H1 (cell line): Measurements from ENCODE around the gene SLC30A5. TPM values are rescaled to one million over a fixed set of nuclear protein-coding genes. Genes with fewer than 3 reads are reported as not detected.

Experiments used
- CTCF ChIA-PET: fragments of 300-600 bp; sonication (Branson Sonifier 250); formaldehyde crosslinking; loops from one replicate; lab custom pipeline; 2021; ENCODE audit not compliant: partially characterized antibody; lab: Charles Lee
- POLR2A ChIA-PET: fragments of 300-600 bp; sonication (Branson Sonifier 250); formaldehyde crosslinking; loops from one replicate; lab custom pipeline; 2021; ENCODE audit warnings: inconsistent platforms; ENCODE audit not compliant: partially characterized antibody; lab: Charles Lee
- DNase-seq, 2 experiments: peaks; one replicate each; pipeline versions ENCODE4 v3.0.0 to v3.0.0-alpha.2; 2010 to 2022; ENCODE audit warnings: low spot score in 2 of 2, low read depth in 1 of 2, mixed read lengths in 1 of 2
- FAIRE-seq: peaks from 2 replicates; lab custom pipeline; 2011; peaks lifted over from hg19 to GRCh38; lab: Jason Lieb, UNC
- H2AFZ ChIP-seq: 2 replicates; pipeline ENCODE4 v1.8.1; 2012; ENCODE audit warnings: low read length, inconsistent platforms
- H2AK5ac ChIP-seq: 2 replicates; pipeline ENCODE4 v1.6.1; 2013; ENCODE audit warnings: low read depth, low read length
- H2BK120ac ChIP-seq: replicated peaks from 2 replicates; pipeline ENCODE3; 2013; ENCODE audit warnings: low read depth, low read length, inconsistent platforms
- H2BK12ac ChIP-seq: 2 replicates; pipeline ENCODE4 v1.6.1; 2013; ENCODE audit warnings: low read depth, low read length
- H2BK15ac ChIP-seq: 2 replicates; pipeline ENCODE4 v1.6.1; 2013; ENCODE audit warnings: low read length
- H2BK20ac ChIP-seq: 2 replicates; pipeline ENCODE4 v1.6.1; 2013; ENCODE audit warnings: low read length
- H2BK5ac ChIP-seq: 2 replicates; pipeline ENCODE4 v1.6.1; 2013; ENCODE audit warnings: low read depth, low read length
- H3K14ac ChIP-seq: 2 replicates; pipeline ENCODE4 v1.6.1; 2013; ENCODE audit warnings: inconsistent platforms; ENCODE audit not compliant: insufficient read length
- H3K18ac ChIP-seq: 2 replicates; pipeline ENCODE4 v1.6.1; 2013; ENCODE audit warnings: low read length; ENCODE audit errors: extremely low read depth
- H3K23ac ChIP-seq: 2 replicates; pipeline ENCODE4 v1.6.1; 2013; ENCODE audit warnings: inconsistent platforms; ENCODE audit not compliant: insufficient read length
- H3K23me2 ChIP-seq: 2 replicates; pipeline ENCODE4 v1.6.1; 2013; ENCODE audit warnings: low read depth, low read length
- H3K27ac ChIP-seq: 2 replicates; pipeline ENCODE4 v1.6.1; 2011; ENCODE audit warnings: low read depth, low read length, inconsistent platforms
- H3K27me3 ChIP-seq, 4 experiments: replicated peaks in 1 of 4; 1 replicate in 1 of 4; 2 replicates in 3 of 4; pipeline versions ENCODE4 v1.6.1 to v1.8.1; 2011 to 2013; ENCODE audit warnings: low read length in 3 of 4, mild to moderate bottlenecking in 3 of 4, inconsistent platforms in 2 of 4, mixed read lengths in 2 of 4, moderate library complexity in 1 of 4; ENCODE audit not compliant: control insufficient read depth in 3 of 4, insufficient read depth in 3 of 4; ENCODE audit errors: extremely low read depth in 1 of 4
- H3K36me3 ChIP-seq, 4 experiments: 2 replicates each; pipeline versions ENCODE4 v1.6.1 to v1.8.1; 2011 to 2013; ENCODE audit warnings: mild to moderate bottlenecking in 4 of 4, low read length in 3 of 4, moderate library complexity in 2 of 4, control low read depth in 1 of 4, inconsistent platforms in 1 of 4; ENCODE audit not compliant: insufficient read depth in 4 of 4, control insufficient read depth in 2 of 4
- H3K4ac ChIP-seq: replicated peaks from 2 replicates; pipeline ENCODE3; 2013; ENCODE audit warnings: low read length, low read depth, mixed read lengths, inconsistent platforms; ENCODE audit not compliant: insufficient read length
- H3K4me1 ChIP-seq, 4 experiments: replicated peaks in 1 of 4; 1 replicate in 1 of 4; 2 replicates in 3 of 4; pipeline versions ENCODE4 v1.6.1 to v1.8.1; 2011 to 2013; ENCODE audit warnings: low read length in 3 of 4, inconsistent platforms in 2 of 4, mixed read lengths in 1 of 4; ENCODE audit not compliant: insufficient read depth in 4 of 4, control insufficient read depth in 3 of 4
- H3K4me2 ChIP-seq, 2 experiments: 2 replicates each; pipeline versions ENCODE4 v1.6.1 to v1.8.1; 2011 to 2013; ENCODE audit warnings: low read depth in 2 of 2, low read length in 2 of 2, control low read depth in 1 of 2, inconsistent platforms in 1 of 2, mild to moderate bottlenecking in 1 of 2; ENCODE audit not compliant: insufficient read depth in 1 of 2
- H3K4me3 ChIP-seq, 4 experiments: fragments of 200-600, 300-600 bp in 1 of 4; sonication (generic), shearing (Covaris generic), sonication (Bioruptor Twin) in 1 of 4; 2 replicates each; pipeline versions ENCODE4 v1.5.1 to v1.8.1; 2011 to 2016; ENCODE audit warnings: low read length in 4 of 4, low read depth in 3 of 4, control low read depth in 2 of 4, inconsistent platforms in 2 of 4, mild to moderate bottlenecking in 2 of 4, mixed read lengths in 1 of 4, moderate library complexity in 1 of 4; ENCODE audit not compliant: insufficient read depth in 2 of 4; ENCODE audit errors: extremely low read depth in 1 of 4
- H3K56ac ChIP-seq: replicated peaks from 2 replicates; pipeline ENCODE3; 2013; ENCODE audit warnings: low read depth, mild to moderate bottlenecking, mixed read lengths, low read length, inconsistent platforms; ENCODE audit not compliant: insufficient read length
- H3K79me1 ChIP-seq: 2 replicates; pipeline ENCODE4 v1.6.1; 2013; ENCODE audit warnings: low read depth, low read length, control low read depth
- H3K79me2 ChIP-seq, 2 experiments: 2 replicates each; pipeline versions ENCODE4 v1.6.1 to v1.8.1; 2012 to 2013; ENCODE audit warnings: low read length in 2 of 2, mild to moderate bottlenecking in 2 of 2, inconsistent platforms in 1 of 2; ENCODE audit not compliant: insufficient read depth in 2 of 2, control insufficient read depth in 1 of 2
- H3K9ac ChIP-seq, 4 experiments: replicated peaks in 1 of 4; 1 replicate in 1 of 4; 2 replicates in 3 of 4; pipeline versions ENCODE4 v1.6.1 to v1.8.1; 2011 to 2013; ENCODE audit warnings: low read depth in 3 of 4, low read length in 3 of 4, control low read depth in 2 of 4, mild to moderate bottlenecking in 2 of 4, moderate library complexity in 2 of 4, inconsistent platforms in 1 of 4; ENCODE audit errors: extremely low read depth in 1 of 4
- H3K9me3 ChIP-seq, 2 experiments: 2 replicates each; pipeline versions ENCODE4 v1.6.1 to v1.8.1; 2012 to 2013; ENCODE audit warnings: mild to moderate bottlenecking in 2 of 2, moderate library complexity in 2 of 2, control low read depth in 1 of 2, inconsistent platforms in 1 of 2, low read depth in 1 of 2, low read length in 1 of 2, mixed read lengths in 1 of 2; ENCODE audit not compliant: insufficient read depth in 2 of 2
- H4K20me1 ChIP-seq, 2 experiments: replicated peaks in 1 of 2; 2 replicates each; pipeline versions ENCODE3 to v1.8.1; 2011 to 2013; ENCODE audit warnings: inconsistent platforms in 2 of 2, low read length in 2 of 2, mild to moderate bottlenecking in 1 of 2; ENCODE audit not compliant: insufficient read depth in 2 of 2, control insufficient read depth in 1 of 2
- H4K5ac ChIP-seq: 2 replicates; pipeline ENCODE4 v1.6.1; 2013; ENCODE audit warnings: low read length, low read depth, mixed read lengths, inconsistent platforms; ENCODE audit not compliant: insufficient read length
- H4K8ac ChIP-seq: 2 replicates; pipeline ENCODE4 v1.8.0; 2013; ENCODE audit warnings: mild to moderate bottlenecking, moderate library complexity, low read length, inconsistent platforms; ENCODE audit not compliant: insufficient read depth; ENCODE audit errors: extremely low read depth
- H4K91ac ChIP-seq: replicated peaks from 2 replicates; pipeline ENCODE3; 2013; ENCODE audit warnings: low read length, mixed read lengths, inconsistent platforms; ENCODE audit not compliant: insufficient read length
- JUND ChIP-seq: IDR thresholded peaks from 2 replicates; pipeline ENCODE4 v1.6.1; 2011; ENCODE audit warnings: mild to moderate bottlenecking, improper control_type of control experiment, low read length
- NRF1 ChIP-seq: IDR thresholded peaks from 2 replicates; pipeline ENCODE4 v1.6.1; 2011; ENCODE audit warnings: mild to moderate bottlenecking, low read depth, low read length, improper control_type of control experiment
- POLR2A ChIP-seq, 2 experiments: IDR thresholded peaks; 1 replicate in 1 of 2; 2 replicates in 1 of 2; pipeline ENCODE4 v1.6.1; 2011; ENCODE audit warnings: low read depth in 2 of 2, low read length in 2 of 2, mild to moderate bottlenecking in 2 of 2; ENCODE audit errors: control extremely low read depth in 1 of 2
- WGBS, 2 experiments: shearing (Covaris generic) in 1 of 2; methylation state at CpG; one replicate each; pipeline versions ENCODE4 v1.1.6 to v1.1.7; 2013 to 2015; ENCODE audit warnings: low lambda C conversion rate in 2 of 2, mixed read lengths in 2 of 2, inconsistent platforms in 1 of 2, low coverage in 1 of 2, missing lambda C conversion rate in 1 of 2; ENCODE audit not compliant: insufficient replicate concordance in 2 of 2, insufficient coverage in 1 of 2, insufficient read length in 1 of 2; ENCODE audit errors: extremely low coverage in 1 of 2, missing lambda C conversion rate in 1 of 2; 5-methylcytosine and 5-hydroxymethylcytosine counted together
- polyA plus RNA-seq, 7 experiments: library from polyadenylated mRNA; depleted of rRNA in 3 of 7; stranded (reverse) in 5 of 7; unstranded in 2 of 7; fragments of >200 nt in 5 of 7; fragments of 200-250 nt in 2 of 7; gene quantifications; 1 replicate in 5 of 7; 2 replicates in 1 of 7; 4 replicates in 1 of 7; pipeline versions ENCODE4 v1.2.1 to v1.2.3, GENCODE V29; 2011 to 2013; ENCODE audit warnings: missing spikeins in 2 of 7, mixed read lengths in 2 of 7
- total RNA-seq: library from RNA; stranded (reverse); fragmentation: NEBNext Ultra II Directional; extraction: Animal tissue kit (Norgen Biotek cat#: 25700); gene quantifications from 2 replicates; pipeline ENCODE4 v1.2.1, GENCODE V29; 2021

Gene SLC30A5
- total and polyA plus RNA-seq, 2 of the 8 experiments (the other 6 are each of a cell fraction or from before 2014, with no cell fraction given) = 31.0 to 43.5 TPM

DNA sequence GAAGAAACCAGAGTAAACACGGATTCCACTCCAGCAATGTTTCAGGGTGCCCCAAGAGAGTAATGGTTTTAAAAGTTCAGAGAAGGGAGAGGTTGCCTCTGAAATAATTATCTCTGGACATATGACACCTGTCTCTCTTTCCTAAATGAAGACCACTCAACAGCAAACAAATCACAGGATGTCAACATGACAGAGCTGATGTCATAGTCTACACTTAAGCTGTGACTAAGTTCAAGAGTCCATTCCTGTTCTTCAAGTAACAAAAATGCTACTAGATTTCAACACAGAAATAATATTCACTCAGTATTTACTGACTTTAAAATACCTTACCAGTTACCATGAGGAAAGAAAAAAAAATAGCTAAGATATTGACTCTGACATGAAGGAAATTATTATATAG, 44.7 kb upstream of the SLC30A5 start:
- no peak overlapping the region for H2BK20ac ChIP-seq
- no peak overlapping the region for H2BK120ac ChIP-seq
- H3K4me1 ChIP-seq = no peaks in the 10 kb centered on the region
- H3K36me3 ChIP-seq = no peaks in the 10 kb centered on the region
- H3K9me3 ChIP-seq = no peaks in the 10 kb centered on the region
- no peak overlapping the region for H4K8ac ChIP-seq
- no peak overlapping the region for H4K91ac ChIP-seq
- H3K4me2 ChIP-seq = no peak overlapping the region
- no peak overlapping the region for H2AK5ac ChIP-seq
- no peak overlapping the region for H3K14ac ChIP-seq
- no peak overlapping the region for H3K4me3 ChIP-seq
- TF ChIP-seq JUND = no peak
- TF ChIP-seq POLR2A (IDR thresholded peaks at IDR 0.05; ENCODE audit: control extremely low read depth in 1 of 2, low read depth in 2 of 2, low read length in 2 of 2) = no peak
- TF ChIP-seq NRF1 = no peak
- TF ChIP-seq, all 59 proteins: peak for 0
- Histone ChIP-seq H3K79me2 (no peaks in the 10 kb centered on the region), H2AFZ (no peak overlapping the region), H2BK12ac (no peak overlapping the region), H3K18ac (no peak overlapping the region), H3K27ac (no peak overlapping the region), H4K5ac (no peak overlapping the region), H3K79me1 (no peaks in the 10 kb centered on the region), H3K56ac (no peak overlapping the region), H2BK15ac (no peak overlapping the region), H3K9ac (no peak overlapping the region), H3K4ac (no peak overlapping the region), H3K23ac (no peak overlapping the region), H2BK5ac (no peak overlapping the region), H3K23me2 (no peaks in the 10 kb centered on the region), H4K20me1 (no peaks in the 10 kb centered on the region), H3K27me3 (no peaks in the 10 kb centered on the region)
- ChIA-PET CTCF (interaction anchor here (0.7 to 4.0 kb wide), 10 partner anchors 16 to 305 kb away, joined by 3 to 15 read pairs (median 4); partner anchors contain the start of genes CCDC125 and SLC30A5), POLR2A (no interaction called here)
- 90% methylated on average over 1 of the region's 1 CpG; no CpG with 5 or more reads in 1 of the 2 experiments for WGBS, 2 experiments
- DNase-seq (no peak), FAIRE-seq (no peak)
